Calu3 (cell line): ENCODE data around the gene NCAPG2. TPM values are rescaled to one million over a fixed set of nuclear protein-coding genes. Genes with fewer than 3 reads are reported as not detected.

Experiments
- BruUV-seq: library from RNA; stranded (reverse); fragments of 400-500 nt; replicated peaks from 2 replicates; lab custom pipeline; 2021; lab: Mats Ljungman, UMichigan
- CTCF ChIA-PET: fragments of 300-600 bp; sonication (Branson Sonifier 250); formaldehyde crosslinking; loops from one replicate; lab custom pipeline; 2022; ENCODE audit warnings: antibody characterized with exemption; lab: Charles Lee
- DNase-seq: peaks from one replicate; pipeline ENCODE4 v3.0.0; 2022
- H3K27ac Mint-ChIP-seq: one replicate; pipeline ENCODE4 v1.8.0; 2022; ENCODE audit warnings: mixed read lengths; ENCODE audit not compliant: unreplicated experiment
- H3K27me3 Mint-ChIP-seq: one replicate; pipeline ENCODE4 v1.8.0; 2022; ENCODE audit warnings: mixed read lengths; ENCODE audit not compliant: unreplicated experiment
- H3K36me3 Mint-ChIP-seq: one replicate; pipeline ENCODE4 v1.8.0; 2022; ENCODE audit warnings: mild to moderate bottlenecking, moderate library complexity, mixed read lengths; ENCODE audit not compliant: insufficient read depth, unreplicated experiment
- H3K4me1 Mint-ChIP-seq: one replicate; pipeline ENCODE4 v1.8.0; 2022; ENCODE audit warnings: mild to moderate bottlenecking, low read depth, mixed read lengths; ENCODE audit not compliant: unreplicated experiment
- H3K4me3 Mint-ChIP-seq: one replicate; pipeline ENCODE4 v1.8.0; 2022; ENCODE audit warnings: mild to moderate bottlenecking, low read depth, moderate library complexity, mixed read lengths; ENCODE audit not compliant: unreplicated experiment
- H3K9me3 Mint-ChIP-seq: one replicate; pipeline ENCODE4 v1.8.0; 2022; ENCODE audit warnings: low read depth, mixed read lengths; ENCODE audit not compliant: unreplicated experiment
- intact Hi-C: fragments of 100-400 bp; cut with micrococcal nuclease; formaldehyde crosslinking; loops from one replicate; pipeline ENCODE4 v1.10.0; 2022; ENCODE audit not compliant: unreplicated experiment
- total RNA-seq: library from RNA; stranded (reverse); gene quantifications from 2 replicates; pipeline ENCODE4 v1.2.3, GENCODE V29; 2022
- TF ChIP-seq, protein P1 (sequence below): fragments of 200-600 bp; IDR thresholded peaks from one replicate; pipeline ENCODE4 v1.8.0; 2022; ENCODE audit warnings: antibody characterized with exemption; ENCODE audit not compliant: unreplicated experiment

Gene NCAPG2
- total RNA-seq, 1 experiment from 2014 or later, result 81.7 TPM

DNA sequence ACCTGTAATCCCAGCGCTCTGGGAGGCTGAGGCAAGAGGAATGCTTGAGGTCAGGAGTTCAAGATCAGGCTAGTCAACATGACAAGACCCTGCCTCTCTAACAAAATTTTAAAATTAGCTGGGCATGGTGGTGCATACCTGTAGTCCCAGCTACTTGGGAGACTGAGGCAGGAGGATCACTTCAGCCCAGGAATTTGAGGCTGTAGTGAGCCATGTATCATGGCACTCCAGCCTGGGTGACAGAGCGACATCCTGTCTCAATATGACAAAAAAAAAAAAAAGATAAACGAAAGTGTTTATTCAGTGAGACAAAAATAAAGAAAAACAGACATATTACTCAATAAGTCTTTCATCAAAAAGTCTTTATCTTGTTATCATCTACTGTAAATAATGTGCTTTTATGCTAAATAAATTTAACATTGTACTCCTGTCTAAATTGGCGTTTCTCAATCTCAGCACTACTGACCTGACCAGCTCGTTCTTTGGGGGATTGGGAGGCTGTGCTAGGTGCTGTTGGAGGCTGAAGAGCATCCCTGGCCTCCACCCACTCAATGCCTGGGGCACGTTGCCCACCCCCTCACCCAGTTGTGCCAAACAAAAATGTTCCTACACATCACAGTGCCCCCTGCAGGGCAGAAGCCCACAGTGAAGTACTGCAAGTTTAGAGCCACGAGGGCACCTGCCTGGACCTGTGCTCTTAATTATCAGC lies 57.7 kb downstream of the NCAPG2 start:
- BruUV-seq, result no TSS peak
- intact Hi-C loops, result loop anchor here (10.0 kb wide), 1 partner anchor 152 kb away; no protein-coding TSS in a partner anchor
- peak; percentile 34 for DNase-seq
- Mint-ChIP-seq H3K9me3 (no peaks in the 10 kb centered on the region), H3K27ac (no peak overlapping the region), H3K4me1 (peaks cover 8% of the 10 kb centered on the region), H3K4me3 (no peak overlapping the region), H3K27me3 (no peaks in the 10 kb centered on the region), H3K36me3 (peaks cover 10% of the 10 kb centered on the region)
- CTCF ChIA-PET, result interaction anchor here (0.6 to 1.2 kb wide), 3 partner anchors 10 to 339 kb away, joined by 3 to 4 read pairs (median 3); no protein-coding TSS in a partner anchor
- TF ChIP-seq, protein P1, sequence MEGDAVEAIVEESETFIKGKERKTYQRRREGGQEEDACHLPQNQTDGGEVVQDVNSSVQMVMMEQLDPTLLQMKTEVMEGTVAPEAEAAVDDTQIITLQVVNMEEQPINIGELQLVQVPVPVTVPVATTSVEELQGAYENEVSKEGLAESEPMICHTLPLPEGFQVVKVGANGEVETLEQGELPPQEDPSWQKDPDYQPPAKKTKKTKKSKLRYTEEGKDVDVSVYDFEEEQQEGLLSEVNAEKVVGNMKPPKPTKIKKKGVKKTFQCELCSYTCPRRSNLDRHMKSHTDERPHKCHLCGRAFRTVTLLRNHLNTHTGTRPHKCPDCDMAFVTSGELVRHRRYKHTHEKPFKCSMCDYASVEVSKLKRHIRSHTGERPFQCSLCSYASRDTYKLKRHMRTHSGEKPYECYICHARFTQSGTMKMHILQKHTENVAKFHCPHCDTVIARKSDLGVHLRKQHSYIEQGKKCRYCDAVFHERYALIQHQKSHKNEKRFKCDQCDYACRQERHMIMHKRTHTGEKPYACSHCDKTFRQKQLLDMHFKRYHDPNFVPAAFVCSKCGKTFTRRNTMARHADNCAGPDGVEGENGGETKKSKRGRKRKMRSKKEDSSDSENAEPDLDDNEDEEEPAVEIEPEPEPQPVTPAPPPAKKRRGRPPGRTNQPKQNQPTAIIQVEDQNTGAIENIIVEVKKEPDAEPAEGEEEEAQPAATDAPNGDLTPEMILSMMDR, result peak; percentile 67

GRCh38 chr7:158645842-158646241 lies 58.8 kb downstream of the NCAPG2 start:
- Mint-ChIP-seq H3K4me3 (no peak overlapping the region), H3K27ac (no peak overlapping the region), H3K4me1 (peaks cover 8% of the 10 kb centered on the region), H3K27me3 (no peaks in the 10 kb centered on the region), H3K9me3 (no peaks in the 10 kb centered on the region), H3K36me3 (peaks cover 13% of the 10 kb centered on the region)
- no TSS peak for BruUV-seq
- intact Hi-C loops, result loop anchor here (10.0 kb wide), 1 partner anchor 151 kb away; no protein-coding TSS in a partner anchor
- no peak for DNase-seq
- TF ChIP-seq, protein P1, result no peak
- CTCF ChIA-PET, result interaction anchor here (1.2 kb wide), 1 partner anchor 9 kb away, joined by 3 read pairs; no protein-coding TSS in a partner anchor

DNA sequence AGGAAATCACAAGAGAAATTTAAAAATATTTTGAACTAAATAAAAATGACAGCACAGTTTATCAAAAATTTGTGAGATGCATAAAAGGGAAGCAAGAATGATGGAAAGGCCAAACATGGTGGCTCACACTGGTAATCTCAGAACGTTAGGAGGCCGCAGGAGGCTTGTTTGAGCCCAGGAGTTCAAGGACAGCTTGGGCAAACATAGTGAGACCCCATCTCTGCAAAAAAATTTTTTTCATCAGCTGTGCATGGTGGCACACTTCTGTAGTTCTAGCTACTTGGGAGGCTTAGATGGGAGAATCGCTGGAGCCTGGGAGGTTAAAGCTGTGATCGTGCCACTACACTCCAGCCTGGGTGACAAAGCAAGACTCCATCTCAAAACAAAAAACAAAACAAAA lies 62.5 kb downstream of the NCAPG2 start:
- CTCF ChIA-PET, result no interaction called here
- Mint-ChIP-seq H3K4me3 (no peak overlapping the region), H3K27me3 (no peaks in the 10 kb centered on the region), H3K36me3 (peaks cover 29% of the 10 kb centered on the region), H3K27ac (no peak overlapping the region), H3K4me1 (no peaks in the 10 kb centered on the region), H3K9me3 (no peaks in the 10 kb centered on the region)
- TF ChIP-seq, protein P1, result no peak
- no peak for DNase-seq
- intact Hi-C loops, result loop anchor here (10.0 kb wide), 1 partner anchor 147 kb away; no protein-coding TSS in a partner anchor
- no TSS peak for BruUV-seq

DNA sequence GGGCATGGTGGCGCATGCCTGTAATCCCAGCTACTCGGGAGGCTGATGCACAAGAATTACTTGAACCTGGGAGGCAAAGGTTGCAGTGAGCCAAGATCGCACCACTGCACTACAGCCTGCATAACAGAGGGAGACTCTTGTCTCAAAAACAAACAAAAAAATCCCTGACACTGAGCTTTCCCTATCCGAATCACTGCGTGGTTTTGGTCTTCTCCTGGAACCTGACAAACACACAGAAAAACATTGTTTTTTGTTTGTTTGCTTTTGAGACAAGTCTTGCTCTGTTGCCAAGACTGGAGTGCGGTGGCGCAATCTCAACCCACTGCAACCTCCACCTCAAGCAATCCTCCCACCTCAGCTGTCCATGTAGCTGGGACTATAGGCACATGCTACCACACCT lies 66.6 kb downstream of the NCAPG2 start:
- no peaks in the 10 kb centered on the region for H3K9me3 Mint-ChIP-seq
- DNase-seq, result no peak
- no peak overlapping the region for H3K4me3 Mint-ChIP-seq
- CTCF ChIA-PET, result no interaction called here
- intact Hi-C loops, result no loop called here
- H3K4me1 Mint-ChIP-seq, result no peaks in the 10 kb centered on the region
- H3K27me3 Mint-ChIP-seq, result no peaks in the 10 kb centered on the region
- peaks cover 32% of the 10 kb centered on the region for H3K36me3 Mint-ChIP-seq
- BruUV-seq, result no TSS peak
- TF ChIP-seq, protein P1, result no peak
- H3K27ac Mint-ChIP-seq, result no peak overlapping the region
